Keratinocyte (primary cell): ENCODE results near the gene PNISR. TPM values are rescaled to one million over a fixed set of nuclear protein-coding genes. Genes with fewer than 3 reads are reported as not detected.
A peak's percentile ranks its signal among the peaks of the same experiment; 100 is the strongest.

Experiments used
- DNase-seq: peaks from one replicate; pipeline ENCODE4 v3.0.0-alpha.2; 2011; ENCODE audit warnings: low read depth, missing footprints, low spot score
- FAIRE-seq: peaks from 2 replicates; lab custom pipeline; 2011; peaks lifted over from hg19 to GRCh38; lab: Jason Lieb, UNC
- H2AFZ ChIP-seq: 2 replicates; pipeline ENCODE4 v1.6.0; 2012; ENCODE audit warnings: low read length, control low read depth, inconsistent platforms; ENCODE audit not compliant: control insufficient read depth
- H3K27ac ChIP-seq: 2 replicates; pipeline ENCODE4 v1.5.1; 2011; ENCODE audit warnings: low read length; ENCODE audit not compliant: control insufficient read depth, insufficient read depth
- H3K27me3 ChIP-seq: 3 replicates; pipeline ENCODE4 v1.6.0; 2011; ENCODE audit warnings: low read length; ENCODE audit not compliant: control insufficient read depth, insufficient read depth; ENCODE audit errors: extremely low read depth
- H3K36me3 ChIP-seq, 2 experiments: 2 replicates in 1 of 2; 3 replicates in 1 of 2; pipeline ENCODE4 v1.5.1; 2011; ENCODE audit warnings: low read length in 2 of 2, mild to moderate bottlenecking in 1 of 2; ENCODE audit not compliant: control insufficient read depth in 2 of 2, insufficient read depth in 2 of 2; ENCODE audit errors: extremely low read depth in 1 of 2
- H3K4me1 ChIP-seq: 3 replicates; pipeline ENCODE4 v1.5.1; 2011; ENCODE audit warnings: low read length; ENCODE audit not compliant: control insufficient read depth, insufficient read depth; ENCODE audit errors: extremely low read depth
- H3K4me2 ChIP-seq: 3 replicates; pipeline ENCODE4 v1.6.0; 2011; ENCODE audit warnings: low read depth, low read length; ENCODE audit not compliant: control insufficient read depth, insufficient read depth; ENCODE audit errors: extremely low read depth
- H3K4me3 ChIP-seq, 3 experiments: fragments of 200-600 bp in 1 of 3; sonication (generic) in 1 of 3; 2 replicates in 2 of 3; 3 replicates in 1 of 3; pipeline ENCODE4 v1.5.1; 2011 to 2016; ENCODE audit warnings: low read length in 3 of 3, mild to moderate bottlenecking in 3 of 3, control low read depth in 2 of 3, inconsistent platforms in 1 of 3, low read depth in 1 of 3, mixed read lengths in 1 of 3, mixed run types in 1 of 3, moderate library complexity in 1 of 3; ENCODE audit not compliant: control insufficient read depth in 2 of 3, insufficient read depth in 2 of 3; ENCODE audit errors: extremely low read depth in 1 of 3
- H3K79me2 ChIP-seq: 2 replicates; pipeline ENCODE4 v1.6.0; 2012; ENCODE audit warnings: low read length; ENCODE audit not compliant: control insufficient read depth, insufficient read depth
- H3K9ac ChIP-seq: 3 replicates; pipeline ENCODE4 v1.6.0; 2011; ENCODE audit warnings: low read length; ENCODE audit not compliant: control insufficient read depth, insufficient read depth; ENCODE audit errors: extremely low read depth
- H3K9me1 ChIP-seq: 3 replicates; pipeline ENCODE4 v1.6.0; 2011; ENCODE audit warnings: low read length; ENCODE audit not compliant: control insufficient read depth, insufficient read depth; ENCODE audit errors: extremely low read depth
- H3K9me3 ChIP-seq: 2 replicates; pipeline ENCODE4 v1.5.1; 2012; ENCODE audit warnings: low read depth, low read length; ENCODE audit not compliant: control insufficient read depth
- H4K20me1 ChIP-seq: 3 replicates; pipeline ENCODE4 v1.6.0; 2011; ENCODE audit warnings: low read length; ENCODE audit not compliant: control insufficient read depth, insufficient read depth; ENCODE audit errors: extremely low read depth
- EZH2 ChIP-seq: IDR thresholded peaks from one replicate; pipeline ENCODE4 v1.6.1; 2012; ENCODE audit warnings: inconsistent platforms, mild to moderate bottlenecking, low read length, moderate library complexity
- dilution Hi-C: fragments of 300-500 bp; cut with MboI; formaldehyde crosslinking; loops from one replicate; pipeline ENCODE4 v1.7.0; 2020; ENCODE audit warnings: low sequenced_read_pairs; ENCODE audit not compliant: extremely low pct_ligation_motif_present
- polyA plus RNA-seq, 5 experiments: library from polyadenylated mRNA; depleted of rRNA in 3 of 5; stranded (reverse) in 3 of 5; stranded (forward) in 1 of 5; unstranded in 1 of 5; fragments of >200 nt; gene quantifications; 1 replicate in 1 of 5; 2 replicates in 3 of 5; 3 replicates in 1 of 5; pipeline versions ENCODE4 v1.2.1 to v1.2.3, GENCODE V29; 2011 to 2012; ENCODE audit warnings: missing spikeins in 2 of 5, low read depth in 1 of 5, low replicate concordance in 1 of 5
- TF ChIP-seq, protein P1 (sequence below), 3 experiments: IDR thresholded peaks in 1 of 3; conservative IDR thresholded peaks in 1 of 3; optimal IDR thresholded peaks in 1 of 3; 2 replicates in 2 of 3; 3 replicates in 1 of 3; pipeline versions ENCODE3 to v1.5.1; 2011; ENCODE audit warnings: low read length in 3 of 3, mild to moderate bottlenecking in 3 of 3, moderate library complexity in 2 of 3, control low read depth in 1 of 3, inconsistent platforms in 1 of 3; ENCODE audit not compliant: insufficient read depth in 2 of 3; ENCODE audit errors: extremely low read depth in 1 of 3

The PNISR gene
- polyA plus RNA-seq, 1 donor (not counting 4 experiments of a cell fraction or from before 2014, with no cell fraction given): 60.5 TPM

DNA sequence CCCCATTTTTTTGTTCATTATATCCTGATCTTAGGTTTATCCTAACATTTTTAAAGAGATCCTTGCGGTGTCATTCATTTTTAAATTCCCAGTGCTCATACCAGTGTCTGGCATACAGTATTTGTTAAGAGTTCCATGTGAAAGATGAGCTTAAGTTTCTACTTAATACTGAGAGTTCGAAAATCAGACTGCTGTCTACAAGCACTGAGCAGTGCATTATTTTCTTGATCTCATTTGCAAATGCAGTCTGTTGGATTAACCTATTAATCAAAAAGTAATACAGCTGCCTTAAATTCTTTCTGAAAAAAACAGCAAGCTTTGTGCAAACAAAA, 31.8 kb downstream of the PNISR start:
- Histone ChIP-seq H3K9me1 (no peaks in the 10 kb centered on the region), H4K20me1 (no peaks in the 10 kb centered on the region), H3K79me2 (peaks cover 2% of the 10 kb centered on the region), H2AFZ (peak overlapping the region; percentile 74), H3K36me3 (no peaks in the 10 kb centered on the region), H3K4me2 (peak overlapping the region; percentile 94), H3K27ac (peak overlapping the region; percentile 85), H3K27me3 (no peaks in the 10 kb centered on the region), H3K4me1 (peaks cover 3% of the 10 kb centered on the region), H3K9me3 (no peaks in the 10 kb centered on the region), H3K4me3 (peak overlapping the region; percentile 68 to 96 (median 82)), H3K9ac (peak overlapping the region; percentile 87)
- dilution Hi-C loops: no loop called here
- TF ChIP-seq EZH2: no peak
- TF ChIP-seq, protein P1, sequence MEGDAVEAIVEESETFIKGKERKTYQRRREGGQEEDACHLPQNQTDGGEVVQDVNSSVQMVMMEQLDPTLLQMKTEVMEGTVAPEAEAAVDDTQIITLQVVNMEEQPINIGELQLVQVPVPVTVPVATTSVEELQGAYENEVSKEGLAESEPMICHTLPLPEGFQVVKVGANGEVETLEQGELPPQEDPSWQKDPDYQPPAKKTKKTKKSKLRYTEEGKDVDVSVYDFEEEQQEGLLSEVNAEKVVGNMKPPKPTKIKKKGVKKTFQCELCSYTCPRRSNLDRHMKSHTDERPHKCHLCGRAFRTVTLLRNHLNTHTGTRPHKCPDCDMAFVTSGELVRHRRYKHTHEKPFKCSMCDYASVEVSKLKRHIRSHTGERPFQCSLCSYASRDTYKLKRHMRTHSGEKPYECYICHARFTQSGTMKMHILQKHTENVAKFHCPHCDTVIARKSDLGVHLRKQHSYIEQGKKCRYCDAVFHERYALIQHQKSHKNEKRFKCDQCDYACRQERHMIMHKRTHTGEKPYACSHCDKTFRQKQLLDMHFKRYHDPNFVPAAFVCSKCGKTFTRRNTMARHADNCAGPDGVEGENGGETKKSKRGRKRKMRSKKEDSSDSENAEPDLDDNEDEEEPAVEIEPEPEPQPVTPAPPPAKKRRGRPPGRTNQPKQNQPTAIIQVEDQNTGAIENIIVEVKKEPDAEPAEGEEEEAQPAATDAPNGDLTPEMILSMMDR (optimal IDR thresholded peaks at IDR 0.05 in 1 of 3, IDR thresholded peaks at IDR 0.05 in 1 of 3, conservative IDR thresholded peaks at IDR 0.05 in 1 of 3; ENCODE audit: extremely low read depth in 1 of 3, insufficient read depth in 2 of 3, low read length in 3 of 3): no peak
- no peak for FAIRE-seq
- DNase-seq: no peak

- H3K9me1 ChIP-seq: no peaks in the 10 kb centered on the region
- no peaks in the 10 kb centered on the region for H4K20me1 ChIP-seq
- no peak for DNase-seq
- dilution Hi-C loops: no loop called here
- no peak overlapping the region for H3K4me3 ChIP-seq
- peaks cover 2% of the 10 kb centered on the region for H3K79me2 ChIP-seq
- no peak overlapping the region for H3K27ac ChIP-seq
- FAIRE-seq: no peak
- no peak overlapping the region for H2AFZ ChIP-seq
- no peak for TF ChIP-seq EZH2
- TF ChIP-seq, protein P1 (optimal IDR thresholded peaks at IDR 0.05 in 1 of 3, IDR thresholded peaks at IDR 0.05 in 1 of 3, conservative IDR thresholded peaks at IDR 0.05 in 1 of 3; ENCODE audit: extremely low read depth in 1 of 3, insufficient read depth in 2 of 3, low read length in 3 of 3): no peak
- H3K36me3 ChIP-seq: no peaks in the 10 kb centered on the region
- H3K27me3 ChIP-seq: no peaks in the 10 kb centered on the region
- no peak overlapping the region for H3K4me2 ChIP-seq
- H3K9me3 ChIP-seq: no peaks in the 10 kb centered on the region
- no peak overlapping the region for H3K9ac ChIP-seq
- peaks cover 3% of the 10 kb centered on the region for H3K4me1 ChIP-seq
Measured at GRCh38 chr6:99390896-99391295, 34.2 kb downstream of the PNISR start.
